NOMO-1 treated with DMSO at 0.1 percent for 48 hours (cell line): ENCODE measurements around the gene SLC4A1AP.
"Not testable (repeated sequence)": the region's sequence is repeated elsewhere in the genome, so short reads cannot be mapped to it uniquely, and the experiment has no call there.

Experiments
- DNase-seq: peaks from one replicate; lab custom pipeline; 2025; ENCODE audit not compliant: unreplicated experiment; lab: John Stamatoyannopoulos, UW

The SLC4A1AP gene, protein sequence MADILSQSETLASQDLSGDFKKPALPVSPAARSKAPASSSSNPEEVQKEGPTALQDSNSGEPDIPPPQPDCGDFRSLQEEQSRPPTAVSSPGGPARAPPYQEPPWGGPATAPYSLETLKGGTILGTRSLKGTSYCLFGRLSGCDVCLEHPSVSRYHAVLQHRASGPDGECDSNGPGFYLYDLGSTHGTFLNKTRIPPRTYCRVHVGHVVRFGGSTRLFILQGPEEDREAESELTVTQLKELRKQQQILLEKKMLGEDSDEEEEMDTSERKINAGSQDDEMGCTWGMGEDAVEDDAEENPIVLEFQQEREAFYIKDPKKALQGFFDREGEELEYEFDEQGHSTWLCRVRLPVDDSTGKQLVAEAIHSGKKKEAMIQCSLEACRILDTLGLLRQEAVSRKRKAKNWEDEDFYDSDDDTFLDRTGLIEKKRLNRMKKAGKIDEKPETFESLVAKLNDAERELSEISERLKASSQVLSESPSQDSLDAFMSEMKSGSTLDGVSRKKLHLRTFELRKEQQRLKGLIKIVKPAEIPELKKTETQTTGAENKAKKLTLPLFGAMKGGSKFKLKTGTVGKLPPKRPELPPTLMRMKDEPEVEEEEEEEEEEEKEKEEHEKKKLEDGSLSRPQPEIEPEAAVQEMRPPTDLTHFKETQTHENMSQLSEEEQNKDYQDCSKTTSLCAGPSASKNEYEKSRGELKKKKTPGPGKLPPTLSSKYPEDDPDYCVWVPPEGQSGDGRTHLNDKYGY

DNA sequence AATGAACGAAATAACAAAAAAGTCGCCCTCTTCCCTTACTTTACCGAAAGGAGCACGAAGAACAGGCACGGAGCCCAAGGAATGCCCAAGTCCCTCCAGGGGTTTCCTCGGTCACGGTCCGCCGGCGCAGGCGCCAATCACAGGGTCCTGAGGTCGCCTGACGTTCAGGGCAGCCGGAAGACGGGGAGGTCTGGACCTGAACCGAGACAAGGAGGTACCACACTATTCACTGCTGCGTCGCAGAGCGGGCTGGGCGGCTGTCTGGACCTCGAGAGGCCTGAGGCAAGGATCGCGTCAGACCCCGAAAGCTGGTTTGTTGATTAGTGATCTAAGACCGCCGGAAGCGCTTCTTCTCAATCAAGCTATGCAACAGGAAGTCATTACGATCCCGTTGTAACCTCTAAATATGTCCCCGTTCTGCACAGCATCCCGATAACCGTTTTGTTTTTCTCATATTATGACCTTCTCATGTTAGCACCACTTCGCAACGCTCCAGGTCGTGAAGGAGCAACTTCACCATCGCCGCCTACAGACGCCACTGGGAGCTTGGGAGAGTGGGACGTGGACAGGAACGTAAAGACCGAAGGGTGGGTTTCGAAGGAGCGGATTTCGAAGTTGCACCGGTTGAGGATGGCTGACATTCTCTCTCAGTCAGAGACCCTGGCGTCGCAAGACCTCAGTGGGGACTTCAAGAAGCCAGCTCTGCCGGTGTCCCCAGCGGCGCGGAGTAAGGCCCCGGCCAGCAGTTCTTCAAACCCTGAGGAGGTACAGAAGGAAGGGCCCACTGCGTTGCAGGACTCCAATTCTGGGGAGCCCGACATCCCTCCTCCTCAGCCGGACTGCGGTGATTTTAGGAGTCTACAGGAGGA, at the start of gene SLC4A1AP, which contains the start of gene SUPT7L:
TSS of gene SLC4A1AP (plus strand) at position 605 of the 869 bp plus-strand sequence. CDS start at position 631, 26 bp downstream.
TSS of gene SUPT7L (minus strand) at position 330 of the 869 bp plus-strand sequence. CDS start 1,422 bp downstream, outside the sequence.
- DNase-seq, result peak; percentile 74

DNA sequence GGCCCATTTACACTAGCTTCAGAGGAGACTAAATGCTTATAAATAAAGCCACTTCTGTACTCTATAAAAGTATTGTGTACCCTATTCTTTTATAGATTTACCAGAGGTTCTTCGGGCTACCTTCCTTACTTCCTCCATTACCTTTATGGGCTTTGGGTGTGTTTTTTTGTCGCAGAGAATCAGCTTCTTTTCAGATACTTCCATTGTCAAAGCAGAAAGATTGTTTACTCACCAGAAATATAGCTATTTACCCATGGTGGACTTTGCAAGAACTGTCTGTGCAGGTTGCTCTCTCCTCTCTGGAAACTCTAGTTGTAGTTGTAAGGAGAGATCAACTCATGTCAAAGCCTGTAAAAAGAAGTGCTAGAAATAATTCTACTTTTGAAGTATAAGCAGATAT, 49.7 kb upstream of the SLC4A1AP start:
- DNase-seq, result no peak

DNA sequence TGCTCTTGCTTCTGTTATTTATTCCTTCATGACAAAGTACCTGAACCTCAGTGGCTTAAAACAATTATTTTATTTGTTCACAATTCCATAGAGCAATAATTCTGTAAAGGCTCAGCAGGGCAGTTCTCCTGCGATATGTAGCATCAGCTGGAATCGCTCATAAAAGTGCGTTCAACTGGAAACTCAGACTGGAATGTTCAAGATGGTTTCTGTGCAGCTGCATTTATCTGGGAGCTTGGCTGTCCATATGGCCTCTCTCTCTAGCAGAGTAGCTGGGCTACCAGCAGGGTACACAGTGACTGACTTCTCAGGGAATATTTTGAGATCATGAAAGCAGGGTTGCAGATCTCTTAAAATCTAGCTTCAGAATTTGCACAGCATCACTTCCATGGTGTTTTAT, 48.4 kb upstream of the SLC4A1AP start:
- DNase-seq, result no peak

DNA sequence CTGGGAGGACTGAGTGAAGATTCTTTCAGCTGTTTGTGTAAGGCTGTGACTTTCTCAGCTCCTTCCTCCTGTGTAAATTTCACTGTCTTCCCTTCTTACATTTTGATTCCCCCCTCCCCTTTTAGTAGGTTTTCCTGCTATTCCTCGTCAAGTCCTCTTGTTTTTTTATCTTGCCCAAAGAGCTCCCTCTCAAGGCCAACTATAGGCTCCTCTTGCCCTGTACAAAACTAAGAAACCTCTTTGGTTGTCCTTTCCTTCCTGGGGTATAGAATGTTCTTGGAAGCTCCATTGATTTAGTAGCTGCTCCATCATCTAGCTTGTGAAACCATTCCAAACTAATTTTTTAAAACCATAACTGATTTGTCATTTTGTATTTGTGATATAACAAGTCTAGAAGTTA, 42.2 kb upstream of the SLC4A1AP start:
- DNase-seq, result no peak

DNA sequence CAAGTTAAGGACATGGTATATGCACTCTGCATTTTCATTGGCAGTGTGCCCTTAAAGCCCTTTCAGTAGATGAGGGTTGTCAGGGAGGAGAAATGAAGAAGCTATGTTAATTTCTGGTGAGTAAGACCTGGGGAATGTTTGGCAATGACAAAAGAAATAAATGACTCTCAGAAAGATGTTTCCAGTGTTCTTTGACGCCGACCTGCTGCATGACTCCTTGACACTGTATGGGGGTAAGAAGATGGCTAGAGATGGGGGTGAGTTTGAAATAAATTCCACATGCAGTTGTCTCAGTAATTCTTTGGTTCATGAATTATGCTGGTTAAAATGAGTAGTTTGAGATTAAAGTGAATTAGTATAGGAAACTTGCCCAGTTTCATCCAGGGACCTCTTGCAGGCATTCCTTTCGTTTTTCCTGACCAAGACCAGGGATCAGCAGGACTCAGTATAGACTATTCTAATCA, 40.7 kb upstream of the SLC4A1AP start:
- no peak for DNase-seq

DNA sequence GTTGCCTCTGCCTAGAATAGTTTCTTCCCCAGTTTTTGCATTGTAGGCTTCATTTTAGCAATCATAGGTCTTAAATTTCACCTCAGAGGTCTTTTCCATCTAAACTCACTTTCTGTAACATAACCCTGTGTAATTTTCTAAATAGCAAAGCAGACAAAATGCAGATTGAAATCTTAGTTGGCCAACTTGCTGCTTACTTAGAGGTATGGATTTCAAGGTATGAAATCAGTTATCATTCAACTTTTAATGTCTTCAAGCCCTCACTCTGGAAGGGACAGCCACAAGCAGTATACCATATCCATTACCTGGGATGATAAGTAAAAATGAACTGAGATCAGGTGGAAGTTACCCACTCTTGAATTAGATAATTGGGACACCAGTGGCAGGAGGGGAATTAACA, 38.7 kb upstream of the SLC4A1AP start:
- DNase-seq, result no peak

DNA sequence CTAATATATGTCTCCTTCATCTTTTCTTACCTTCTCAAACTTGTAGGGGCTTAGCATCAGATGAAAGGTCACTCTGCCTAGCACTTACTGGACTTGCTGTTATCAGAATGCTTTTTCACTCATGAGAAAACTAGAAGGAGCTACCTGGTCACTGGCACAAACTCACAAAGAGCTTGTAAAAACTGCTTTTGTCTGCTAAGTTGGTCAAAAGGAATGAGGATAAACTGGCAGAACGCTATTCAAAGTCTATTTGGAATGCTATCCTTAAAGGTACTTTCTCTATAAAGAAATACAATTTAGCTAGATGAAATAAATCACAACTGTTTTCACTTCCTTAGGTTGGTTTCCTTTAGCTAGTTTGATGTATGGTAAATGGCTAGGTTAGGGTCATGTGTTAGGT, 37.4 kb upstream of the SLC4A1AP start:
- not testable (repeated sequence) for DNase-seq

DNA sequence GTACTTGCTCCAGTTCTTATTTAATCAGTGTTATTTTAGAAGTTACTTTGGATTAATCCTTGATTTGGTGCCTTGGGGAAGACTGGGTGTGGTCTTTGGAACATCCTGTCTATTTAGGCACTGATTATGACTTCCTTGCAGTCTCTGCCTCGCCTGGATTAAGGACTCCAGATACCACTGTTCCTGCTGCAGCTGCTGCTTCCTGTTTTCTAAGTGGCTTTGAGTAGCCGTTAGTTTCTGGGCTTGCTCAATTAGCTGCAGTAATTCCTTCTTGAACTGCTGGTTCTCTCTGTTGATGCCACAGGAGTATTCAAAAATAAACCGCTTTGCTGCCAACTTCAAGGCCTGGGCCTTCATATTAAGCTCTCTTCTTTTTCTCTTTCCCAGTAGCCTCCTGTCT, 36.8 kb upstream of the SLC4A1AP start:
- DNase-seq, result peak; percentile 43

DNA sequence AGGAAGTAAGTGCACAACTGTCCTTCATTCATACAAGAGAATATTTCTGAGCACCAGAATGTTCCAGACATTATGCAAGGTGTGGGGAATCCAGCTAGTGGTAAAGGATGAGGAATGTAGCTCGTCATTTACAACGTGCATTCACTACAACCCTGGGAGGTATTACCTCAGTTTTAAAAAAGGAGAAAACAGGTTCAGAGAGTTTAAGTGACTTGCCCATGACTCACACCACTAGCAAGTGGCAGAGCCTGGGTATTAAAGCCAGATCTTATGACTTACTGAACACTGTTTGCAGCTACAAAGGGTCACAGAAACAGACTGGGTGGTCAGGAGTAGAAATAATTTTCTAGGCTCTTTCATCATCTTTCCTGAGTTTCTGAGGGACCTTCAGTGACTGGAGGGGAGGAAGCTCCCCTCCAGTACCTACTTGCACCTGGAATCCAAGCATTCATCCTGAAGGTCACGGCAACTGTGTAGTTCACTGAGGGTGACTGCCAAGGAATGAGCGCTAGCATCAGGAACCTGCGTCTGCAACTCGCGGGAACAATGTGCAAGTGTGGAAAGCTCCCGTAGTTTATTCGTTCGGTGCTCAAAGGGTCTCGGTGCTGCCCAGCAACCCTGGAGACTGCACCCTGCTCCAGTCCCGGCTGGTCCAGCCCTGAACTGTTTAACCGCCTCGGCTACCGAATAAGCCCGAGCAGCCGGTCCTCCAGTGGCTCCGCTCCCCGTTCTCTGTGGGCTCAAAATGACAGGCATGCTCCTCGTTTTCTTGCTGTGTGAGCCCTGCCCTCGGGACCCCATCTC, 35.5 kb upstream of the SLC4A1AP start:
- peak; percentile 57 for DNase-seq

DNA sequence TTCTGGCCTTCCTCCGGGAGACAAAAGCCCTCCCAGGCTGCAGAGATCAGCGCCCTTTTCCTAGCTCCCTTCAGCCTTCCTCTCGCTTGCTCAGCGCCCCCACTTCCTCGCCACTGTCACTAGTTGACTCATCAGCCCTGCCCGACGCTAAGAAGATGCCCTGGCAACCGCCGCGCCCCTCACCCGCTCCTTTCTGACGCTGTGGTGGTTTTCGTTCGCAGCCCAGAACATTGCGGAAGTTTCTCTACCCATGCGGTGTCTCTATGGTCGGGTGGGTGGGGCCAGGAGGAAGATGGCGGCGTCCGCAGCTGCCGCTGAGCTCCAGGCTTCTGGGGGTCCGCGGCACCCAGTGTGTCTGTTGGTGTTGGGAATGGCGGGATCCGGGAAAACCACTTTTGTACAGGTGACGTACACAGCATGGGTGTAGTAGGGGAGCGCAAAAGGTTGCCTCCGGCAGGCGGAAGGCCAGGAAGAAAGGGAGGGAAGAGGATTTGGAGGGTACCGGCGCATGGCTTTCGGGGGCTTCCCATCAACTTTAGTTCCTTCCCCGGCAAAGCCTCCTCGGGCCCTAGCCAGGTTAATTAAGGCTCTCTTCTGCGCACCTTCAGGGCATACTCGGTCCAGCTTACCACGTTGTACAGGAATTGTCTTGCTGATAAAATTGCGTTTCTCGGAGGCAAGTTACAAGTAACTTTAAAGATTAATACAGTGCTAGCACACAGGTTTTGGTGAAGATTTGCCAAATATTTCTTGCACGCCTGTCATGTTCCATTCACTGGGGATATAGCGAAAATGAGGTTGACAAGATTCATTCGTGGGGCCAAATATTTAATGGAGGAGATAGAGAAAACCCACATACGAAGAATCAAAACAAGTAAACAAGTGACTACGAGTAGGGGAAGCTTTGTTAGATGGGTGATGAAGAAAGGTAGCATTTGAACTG, 34.7 kb upstream of the SLC4A1AP start, which contains the start of the genes CCDC121 and GPN1:
TSS of gene CCDC121 (minus strand) at position 246 of the 943 bp plus-strand sequence. CDS start 1,213 bp downstream, outside the sequence.
TSS of gene GPN1 (plus strand) at position 284 of the 943 bp plus-strand sequence. CDS start at position 293, 9 bp downstream.
- peak; percentile 98 for DNase-seq

DNA sequence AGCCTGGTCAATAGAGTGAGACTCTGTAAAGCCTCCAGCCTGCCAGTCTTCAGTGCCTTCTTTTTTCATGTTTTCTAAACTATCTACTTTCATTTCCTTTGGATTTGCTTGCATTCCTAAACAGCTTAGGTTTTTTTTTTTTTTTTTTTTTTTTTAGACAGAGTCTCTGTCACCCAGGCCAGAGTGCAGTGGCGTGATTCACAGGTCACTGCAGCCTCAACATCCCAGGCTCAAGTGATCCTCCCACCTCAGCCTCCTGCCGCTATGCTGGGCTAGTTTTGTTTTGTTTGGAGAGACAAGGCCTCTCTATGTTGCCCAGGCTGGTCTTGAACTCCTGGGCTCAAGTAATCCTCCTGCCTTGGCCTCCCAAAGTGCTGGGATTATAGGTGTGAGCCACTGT, 33.4 kb upstream of the SLC4A1AP start:
- DNase-seq, result not testable (repeated sequence)

DNA sequence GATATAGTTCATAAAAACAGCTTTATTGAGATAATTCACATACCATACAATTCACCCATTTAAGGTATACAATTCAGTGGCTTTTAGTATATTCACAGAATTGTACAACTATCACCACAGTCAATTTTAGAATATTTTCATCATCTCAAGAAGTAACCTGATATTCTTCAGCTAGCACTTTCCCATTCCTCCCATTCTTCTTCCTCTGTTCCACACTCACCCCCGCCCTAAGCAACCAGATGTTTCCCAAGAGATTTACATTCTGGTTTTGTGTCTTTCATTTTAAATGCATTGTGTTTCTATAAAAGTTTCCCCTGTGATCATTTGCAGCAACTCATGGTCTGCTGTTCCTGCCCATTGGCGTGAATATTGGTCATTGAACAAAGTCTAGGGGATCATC, 29.4 kb upstream of the SLC4A1AP start:
- DNase-seq, result no peak

DNA sequence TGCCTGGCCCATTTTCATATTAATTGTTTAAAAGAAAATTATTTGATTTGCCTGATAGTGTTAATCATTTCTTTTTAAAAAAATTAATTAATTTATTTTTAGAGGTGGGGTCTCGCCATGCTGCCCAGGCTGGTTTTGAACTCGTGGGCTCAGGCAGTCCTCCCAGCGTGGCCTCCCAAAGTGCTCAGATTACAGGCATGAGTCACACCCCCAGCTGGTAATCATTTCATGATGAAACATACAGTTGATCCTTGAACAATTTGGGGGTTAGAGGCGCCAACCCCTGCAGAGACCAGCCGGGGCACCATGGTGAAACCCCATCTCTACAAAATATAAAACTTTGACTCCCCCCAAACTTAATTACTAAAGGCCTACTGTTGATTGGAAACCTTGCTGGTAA, 26.9 kb upstream of the SLC4A1AP start:
- no peak for DNase-seq

DNA sequence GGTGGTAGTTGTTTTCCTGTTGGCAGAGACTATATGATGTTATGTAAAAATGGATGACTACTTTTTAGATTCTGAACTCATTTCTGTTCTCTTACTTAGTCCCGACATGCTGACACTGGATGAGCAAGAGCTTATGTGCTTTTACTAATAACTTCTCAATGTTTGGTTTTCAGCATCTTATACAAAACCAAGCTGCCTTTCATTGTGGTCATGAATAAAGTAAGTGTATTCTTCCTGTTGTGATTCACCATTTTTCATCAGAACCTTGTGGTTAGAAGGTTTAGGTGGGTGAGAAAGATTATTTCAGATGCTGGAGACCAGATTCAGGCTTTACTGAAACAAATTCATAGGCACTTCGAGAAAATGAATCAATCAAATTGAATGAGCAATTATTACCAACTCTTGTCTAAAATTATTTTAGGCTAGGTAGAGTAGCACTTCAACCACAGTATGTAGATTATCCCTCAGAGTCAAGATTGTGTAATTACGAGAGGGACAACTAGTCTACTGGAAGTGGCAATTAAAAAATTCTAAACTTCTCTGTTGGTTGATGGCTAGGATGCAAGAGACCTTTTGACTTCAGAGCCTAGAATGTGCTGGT, 25.6 kb upstream of the SLC4A1AP start:
- DNase-seq, result no peak

DNA sequence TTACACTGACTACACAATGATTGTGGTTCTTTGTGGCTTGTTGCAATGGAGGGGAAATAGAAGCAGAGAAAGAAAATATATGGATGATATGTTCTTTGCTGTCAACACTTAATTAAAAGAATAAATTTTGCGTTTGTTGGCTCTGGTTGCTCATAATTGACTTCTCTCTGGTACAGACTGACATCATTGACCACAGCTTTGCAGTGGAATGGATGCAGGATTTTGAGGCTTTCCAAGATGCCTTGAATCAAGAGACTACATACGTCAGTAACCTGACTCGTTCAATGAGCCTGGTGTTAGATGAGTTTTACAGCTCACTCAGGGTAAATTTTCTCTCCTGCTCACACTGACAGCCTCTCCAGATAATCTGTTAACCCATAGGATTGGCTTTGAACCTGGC, 25.0 kb upstream of the SLC4A1AP start:
- no peak for DNase-seq

DNA sequence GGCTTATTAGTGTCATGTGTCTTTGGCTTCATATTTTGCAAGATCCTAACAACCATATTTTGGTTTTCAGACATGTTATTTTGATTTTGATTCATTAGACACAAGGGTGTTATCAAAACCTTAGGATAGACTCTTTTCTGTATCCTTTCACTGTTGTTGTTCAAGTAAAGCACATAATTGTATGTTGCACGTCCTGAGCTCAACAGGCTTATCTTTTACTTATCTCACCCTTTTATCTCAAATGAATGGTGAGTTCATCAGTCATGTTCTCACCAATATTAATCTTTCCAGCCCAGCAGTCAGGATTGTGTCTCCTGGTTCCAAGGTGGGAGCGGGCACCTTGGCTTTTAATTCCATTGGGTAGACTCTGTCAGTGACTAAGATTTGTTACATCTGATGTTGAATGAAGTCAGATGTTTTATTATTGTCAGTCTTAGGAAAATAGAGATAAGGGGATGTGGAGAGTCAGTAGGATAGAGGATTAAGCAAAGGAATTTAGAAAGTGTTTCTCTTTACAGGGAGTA, 22.9 kb upstream of the SLC4A1AP start:
- DNase-seq, result no peak

DNA sequence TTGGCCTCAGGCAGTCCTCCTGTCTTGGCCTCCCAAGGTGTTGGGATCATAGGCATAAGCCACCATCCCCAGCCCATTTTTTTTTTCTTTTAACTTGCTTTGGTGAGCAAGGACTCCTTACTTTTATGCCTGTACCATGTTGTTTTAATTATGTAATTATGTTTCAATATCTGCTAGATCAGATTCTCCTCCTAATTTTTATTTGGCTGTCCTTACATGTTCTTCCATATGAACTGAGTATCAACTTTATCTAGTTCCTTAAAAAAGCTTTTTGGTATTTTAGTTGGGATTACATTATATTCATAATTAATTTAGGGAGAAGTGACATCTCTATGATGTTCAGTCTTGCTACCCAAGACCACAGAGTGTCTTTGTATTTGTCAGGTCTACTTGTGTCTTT, 18.5 kb upstream of the SLC4A1AP start:
- no peak for DNase-seq

DNA sequence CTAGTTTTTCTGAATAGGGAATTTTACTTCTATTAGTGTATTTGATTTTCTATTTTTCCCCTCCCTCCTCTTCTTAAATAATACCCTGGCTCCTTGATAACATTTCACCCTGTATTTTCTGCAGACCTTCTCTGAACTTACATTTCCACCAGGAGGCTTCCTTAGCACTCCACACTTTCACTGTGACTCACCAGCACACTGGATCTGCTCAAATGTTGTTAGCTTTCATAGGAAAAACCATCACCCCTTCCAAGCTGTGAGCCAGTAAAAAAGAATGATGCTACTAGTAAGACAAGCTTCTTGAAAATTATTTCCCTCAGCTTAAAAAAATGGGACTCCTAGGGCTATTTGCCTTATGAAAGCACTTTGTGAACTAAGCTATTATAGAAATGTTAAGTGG, 16.4 kb upstream of the SLC4A1AP start:
- DNase-seq, result no peak
